AG04450 (cell line): ENCODE measurements around the gene TOX3. TPM values are rescaled to one million over a fixed set of nuclear protein-coding genes. Genes with fewer than 3 reads are reported as not detected.

ENCODE experiments used
- CTCF ChIA-PET: fragments of 300-600, 350-600 bp; formaldehyde crosslinking; extraction: SDS; loops from one replicate; lab custom pipeline; 2022; ENCODE audit warnings: antibody characterized with exemption, inconsistent platforms; lab: Charles Lee
- POLR2A ChIA-PET: fragments of 350-600 bp; formaldehyde crosslinking; extraction: SDS; loops from one replicate; lab custom pipeline; 2021; ENCODE audit warnings: antibody characterized with exemption, inconsistent platforms; lab: Yijun Ruan, JAX
- DNase-seq: peaks from one replicate; pipeline ENCODE4 v3.0.0-alpha.2; 2011; ENCODE audit warnings: low read depth, low spot score
- H3K27ac ChIP-seq: one replicate; pipeline ENCODE4 v1.5.1; 2012; ENCODE audit warnings: low read depth, low read length, control low read depth
- H3K27me3 ChIP-seq: one replicate; pipeline ENCODE4 v1.6.0; 2012; ENCODE audit warnings: low read length; ENCODE audit not compliant: control insufficient read depth, insufficient read depth
- H3K4me3 ChIP-seq: 2 replicates; pipeline ENCODE4 v1.5.1; 2011; ENCODE audit warnings: mild to moderate bottlenecking, low read depth, low read length, control low read depth
- H3K9me3 ChIP-seq: 2 replicates; pipeline ENCODE4 v1.5.1; 2012; ENCODE audit warnings: low read length; ENCODE audit not compliant: control insufficient read depth, insufficient read depth
- polyA plus RNA-seq: library from polyadenylated mRNA; depleted of rRNA; stranded (reverse); fragments of >200 nt; gene quantifications from 2 replicates; pipeline ENCODE4 v1.2.3, GENCODE V29; 2011
- TF ChIP-seq, protein P1 (sequence below): IDR thresholded peaks from 2 replicates; pipeline ENCODE4 v1.5.1; 2011; ENCODE audit warnings: low read depth, low read length, control low read depth, inconsistent platforms

TOX3 gene
- polyA plus RNA-seq, 1 experiment: not detected

DNA sequence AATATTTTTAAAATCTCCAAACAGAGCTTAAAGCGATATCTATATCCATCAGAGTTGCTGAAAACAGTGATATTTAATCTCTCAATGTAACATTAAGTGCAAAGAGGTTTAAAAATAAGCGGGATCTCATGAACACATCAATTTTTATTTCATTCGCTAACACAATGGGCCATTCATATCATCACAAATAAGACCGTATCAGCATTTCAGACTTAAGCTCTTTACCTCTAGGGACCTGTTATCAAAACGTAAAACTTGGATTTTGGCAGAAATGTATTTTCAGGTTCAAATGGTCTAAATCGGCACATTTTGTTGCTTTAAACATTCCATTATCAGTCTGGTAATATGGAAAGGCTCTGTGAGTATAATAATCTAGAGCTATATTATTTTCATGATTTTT is 77.9 kb downstream of the TOX3 start:
- Histone ChIP-seq H3K4me3 (no peak overlapping the region), H3K9me3 (no peaks in the 10 kb centered on the region; the same call in 1 of the 2 replicates), H3K27me3 (no peaks in the 10 kb centered on the region), H3K27ac (no peak overlapping the region)
- CTCF ChIA-PET: interaction anchor here (0.5 kb wide), 1 partner anchor 268 kb away, joined by 4 read pairs; no protein-coding TSS in a partner anchor
- DNase-seq: no peak
- POLR2A ChIA-PET: no interaction called here
- TF ChIP-seq, protein P1, sequence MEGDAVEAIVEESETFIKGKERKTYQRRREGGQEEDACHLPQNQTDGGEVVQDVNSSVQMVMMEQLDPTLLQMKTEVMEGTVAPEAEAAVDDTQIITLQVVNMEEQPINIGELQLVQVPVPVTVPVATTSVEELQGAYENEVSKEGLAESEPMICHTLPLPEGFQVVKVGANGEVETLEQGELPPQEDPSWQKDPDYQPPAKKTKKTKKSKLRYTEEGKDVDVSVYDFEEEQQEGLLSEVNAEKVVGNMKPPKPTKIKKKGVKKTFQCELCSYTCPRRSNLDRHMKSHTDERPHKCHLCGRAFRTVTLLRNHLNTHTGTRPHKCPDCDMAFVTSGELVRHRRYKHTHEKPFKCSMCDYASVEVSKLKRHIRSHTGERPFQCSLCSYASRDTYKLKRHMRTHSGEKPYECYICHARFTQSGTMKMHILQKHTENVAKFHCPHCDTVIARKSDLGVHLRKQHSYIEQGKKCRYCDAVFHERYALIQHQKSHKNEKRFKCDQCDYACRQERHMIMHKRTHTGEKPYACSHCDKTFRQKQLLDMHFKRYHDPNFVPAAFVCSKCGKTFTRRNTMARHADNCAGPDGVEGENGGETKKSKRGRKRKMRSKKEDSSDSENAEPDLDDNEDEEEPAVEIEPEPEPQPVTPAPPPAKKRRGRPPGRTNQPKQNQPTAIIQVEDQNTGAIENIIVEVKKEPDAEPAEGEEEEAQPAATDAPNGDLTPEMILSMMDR: no peak

DNA sequence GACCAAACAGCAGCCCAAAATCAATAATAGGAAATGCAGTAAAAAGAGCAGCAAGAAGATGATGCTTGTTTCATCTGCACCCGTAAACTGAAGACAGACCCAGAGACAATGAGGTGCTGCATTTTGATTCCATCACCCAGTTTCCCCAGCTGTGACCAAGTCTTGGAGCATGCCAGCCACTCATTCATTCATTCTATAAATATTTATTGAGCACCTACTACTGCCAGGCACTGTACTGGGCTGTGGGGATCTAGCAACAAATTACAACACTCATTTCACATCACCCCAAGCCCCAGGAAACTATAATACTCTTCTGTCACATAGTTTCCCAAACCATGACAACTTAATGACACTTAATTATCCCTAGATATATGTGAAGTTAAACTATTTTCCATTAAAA is 79.2 kb downstream of the TOX3 start:
- Histone ChIP-seq H3K9me3 (peaks cover 3% of the 10 kb centered on the region), H3K4me3 (no peak overlapping the region), H3K27ac (no peak overlapping the region), H3K27me3 (no peaks in the 10 kb centered on the region)
- DNase-seq: no peak
- ChIA-PET POLR2A (no interaction called here), CTCF (no interaction called here)
- TF ChIP-seq, protein P1: no peak

- TF ChIP-seq, protein P1: no peak
- H3K27me3 ChIP-seq: no peaks in the 10 kb centered on the region
- H3K27ac ChIP-seq: no peak overlapping the region
- POLR2A ChIA-PET: no interaction called here
- DNase-seq: no peak
- peaks cover 3% of the 10 kb centered on the region for H3K9me3 ChIP-seq
- CTCF ChIA-PET: no interaction called here
- H3K4me3 ChIP-seq: no peak overlapping the region
Observed at GRCh38 chr16:52466994-52467393, 79.9 kb downstream of the TOX3 start.

DNA sequence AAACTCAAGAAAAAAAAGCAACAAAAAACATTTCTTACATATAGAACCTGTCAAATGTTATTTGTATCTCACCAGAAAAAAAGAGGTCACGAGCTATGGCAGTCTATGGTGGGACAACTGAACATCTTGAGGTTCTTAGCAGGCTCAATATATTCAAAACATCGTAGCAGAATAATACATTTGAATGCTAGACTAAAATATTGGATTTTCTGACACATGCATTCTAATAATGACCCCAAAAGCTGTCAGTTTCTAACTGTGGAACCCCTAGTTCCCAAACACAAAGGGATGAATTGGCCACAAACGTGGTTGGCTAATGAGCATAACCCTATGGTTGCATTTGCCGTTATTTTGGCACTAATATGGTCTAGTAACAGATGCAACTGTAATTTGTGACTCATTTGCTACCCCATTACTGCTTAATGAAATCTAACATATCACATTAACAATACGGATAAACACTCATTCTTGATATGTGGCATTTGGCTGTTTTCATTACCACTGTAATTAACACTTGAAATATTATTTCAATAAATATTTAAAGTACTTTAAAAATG is 81.2 kb downstream of the TOX3 start:
- Histone ChIP-seq H3K27ac (no peak overlapping the region), H3K27me3 (no peaks in the 10 kb centered on the region), H3K9me3 (peaks cover 3% of the 10 kb centered on the region), H3K4me3 (no peak overlapping the region)
- DNase-seq: no peak
- ChIA-PET POLR2A (no interaction called here), CTCF (interaction anchor here (0.6 kb wide), 2 partner anchors 21 to 1757 kb away, joined by 3 to 4 read pairs; no protein-coding TSS in a partner anchor)
- TF ChIP-seq, protein P1: no peak

- Histone ChIP-seq H3K9me3 (peaks cover 3% of the 10 kb centered on the region), H3K4me3 (no peak overlapping the region), H3K27ac (no peak overlapping the region), H3K27me3 (no peaks in the 10 kb centered on the region)
- ChIA-PET CTCF (no interaction called here), POLR2A (no interaction called here)
- no peak for DNase-seq
- TF ChIP-seq, protein P1: no peak
Observed at GRCh38 chr16:52463904-52464303, 83.0 kb downstream of the TOX3 start.
